HG03064 (cell line): ENCODE measurements around the gene INO80D.
A peak's percentile ranks its signal among the peaks of the same experiment; 100 is the strongest.
"Not testable (repeated sequence)": the region's sequence is repeated elsewhere in the genome, so short reads cannot be mapped to it uniquely, and the experiment has no call there.

Experiments
- ATAC-seq: cut with Tn5 transposase; IDR thresholded peaks from one replicate; pipeline ENCODE4 v1.9.1; 2021; ENCODE audit warnings: low read depth; ENCODE audit not compliant: unreplicated experiment

Gene INO80D

DNA sequence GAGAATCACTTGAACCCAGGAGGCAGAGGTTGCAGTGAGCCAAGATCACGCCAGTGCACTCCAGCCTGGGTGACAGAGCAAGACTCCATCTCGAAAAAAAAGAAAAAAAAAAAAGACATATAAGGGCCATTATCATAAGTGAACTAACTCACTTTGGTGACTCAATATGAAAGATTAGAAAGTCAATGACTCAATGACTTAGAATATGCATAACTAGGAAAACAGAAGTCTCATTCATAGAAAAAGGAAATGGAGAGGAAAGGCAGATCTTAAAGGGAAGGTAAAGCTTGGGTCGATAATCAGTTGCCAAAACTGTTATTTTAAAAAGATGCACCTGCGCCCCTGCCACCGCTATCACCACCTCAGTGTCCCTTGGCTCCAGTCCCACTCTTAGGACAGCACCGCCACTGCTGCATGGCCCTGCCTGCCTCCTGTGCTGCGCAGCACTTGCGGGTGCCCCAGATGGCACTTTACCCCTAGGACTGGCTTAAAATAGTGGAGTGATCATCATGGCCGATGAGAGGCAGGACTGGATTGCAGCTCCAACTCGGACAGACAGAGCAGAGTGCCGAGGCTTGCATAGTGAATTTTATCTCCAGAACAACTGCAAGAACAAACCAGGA is 54.7 kb downstream of the INO80D start:
- ATAC-seq: peak; percentile 65

DNA sequence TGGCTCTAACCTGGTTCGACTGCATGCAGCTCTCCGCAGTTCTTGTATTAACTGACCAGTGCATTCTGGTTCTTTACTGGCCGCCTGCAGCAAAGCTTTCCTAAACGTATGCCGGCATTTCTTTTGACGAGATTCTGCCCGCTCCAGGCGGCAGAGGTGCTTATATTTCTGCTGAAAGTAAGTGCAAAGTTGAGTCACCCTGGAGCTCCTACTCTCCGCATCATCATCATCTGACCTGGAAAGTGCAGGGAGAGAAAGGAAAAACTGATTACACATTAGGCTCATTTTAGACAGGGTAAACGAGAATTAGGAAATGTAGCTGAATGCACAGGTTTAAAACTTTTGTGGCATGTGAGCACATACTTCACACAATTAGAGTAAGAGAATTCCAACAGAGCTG is 57.9 kb downstream of the INO80D start:
- ATAC-seq: no peak

DNA sequence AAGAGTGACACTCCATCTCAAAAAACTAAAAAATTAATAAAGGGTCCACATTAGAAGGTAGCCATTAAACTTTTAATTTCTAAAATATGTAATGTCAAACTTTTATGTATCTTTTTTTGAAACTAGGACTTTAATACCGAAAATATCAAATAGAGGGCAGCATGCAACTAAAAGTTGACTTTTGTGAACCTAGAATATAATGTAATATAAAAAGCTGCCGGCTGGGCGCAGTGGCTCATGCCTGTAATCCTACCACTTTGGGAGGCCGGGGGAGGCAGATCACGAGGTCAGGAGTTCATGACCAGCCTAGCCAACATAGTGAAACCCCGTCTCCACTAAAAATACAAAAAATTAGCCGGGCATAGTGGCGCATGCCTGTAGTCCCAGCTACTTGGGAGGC is 62.8 kb downstream of the INO80D start:
- no peak for ATAC-seq

DNA sequence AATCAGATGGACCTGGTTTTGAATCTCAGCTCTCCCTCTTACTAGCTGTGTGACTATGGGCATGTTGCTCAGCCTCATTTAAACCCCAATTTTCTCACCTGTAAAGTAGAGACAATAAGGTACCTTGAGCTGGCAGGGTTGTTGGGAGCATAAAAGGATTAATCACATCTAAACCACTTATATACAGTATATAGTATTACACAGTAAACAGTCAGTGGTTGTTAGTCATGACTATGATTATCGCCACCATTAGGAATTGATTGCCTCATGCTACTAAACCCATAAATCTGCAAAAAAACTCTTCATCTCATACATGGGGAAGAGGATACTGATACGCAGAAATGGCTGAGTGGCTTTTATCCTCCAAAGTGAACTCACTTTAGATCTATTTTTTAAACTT is 65.8 kb downstream of the INO80D start:
- no peak for ATAC-seq

DNA sequence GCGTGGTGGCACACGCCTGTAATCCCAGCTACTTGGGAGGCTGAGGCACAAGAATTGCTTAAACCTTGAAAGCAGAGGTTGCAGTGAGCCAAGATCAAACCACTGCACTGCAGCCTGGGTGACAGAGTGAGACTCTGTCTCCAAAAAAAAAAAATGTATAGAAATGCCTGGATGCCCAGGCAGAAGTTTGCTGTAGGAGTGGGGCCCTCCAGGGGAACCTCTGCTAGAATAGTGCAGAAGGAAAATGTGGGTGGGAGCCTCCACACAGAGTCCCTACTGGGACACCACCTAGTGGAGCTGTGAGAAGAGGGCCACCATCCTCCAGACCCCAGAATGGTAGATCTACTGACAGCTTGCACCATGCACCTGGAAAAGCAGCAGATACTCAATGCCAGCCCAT is 70.2 kb downstream of the INO80D start:
- not testable (repeated sequence) for ATAC-seq

DNA sequence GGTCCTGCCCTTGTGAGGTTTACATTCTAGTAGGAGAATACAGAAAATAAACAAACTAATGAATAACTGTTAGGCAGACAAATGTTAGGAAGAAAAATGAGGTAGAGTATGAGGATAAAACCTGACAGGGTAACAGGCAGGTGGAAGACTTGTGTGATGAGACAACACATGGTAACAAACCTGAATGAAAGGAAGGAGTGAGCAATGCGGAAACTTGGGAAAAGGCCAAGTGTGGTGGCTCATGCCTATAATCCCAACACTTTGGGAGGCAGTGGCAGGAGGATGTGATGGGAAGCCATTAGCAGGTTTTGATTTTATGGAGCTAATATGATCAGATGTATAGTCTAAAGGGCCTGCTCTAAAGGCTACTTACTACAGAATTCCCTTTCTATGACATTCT is 74.2 kb downstream of the INO80D start:
- no peak for ATAC-seq

DNA sequence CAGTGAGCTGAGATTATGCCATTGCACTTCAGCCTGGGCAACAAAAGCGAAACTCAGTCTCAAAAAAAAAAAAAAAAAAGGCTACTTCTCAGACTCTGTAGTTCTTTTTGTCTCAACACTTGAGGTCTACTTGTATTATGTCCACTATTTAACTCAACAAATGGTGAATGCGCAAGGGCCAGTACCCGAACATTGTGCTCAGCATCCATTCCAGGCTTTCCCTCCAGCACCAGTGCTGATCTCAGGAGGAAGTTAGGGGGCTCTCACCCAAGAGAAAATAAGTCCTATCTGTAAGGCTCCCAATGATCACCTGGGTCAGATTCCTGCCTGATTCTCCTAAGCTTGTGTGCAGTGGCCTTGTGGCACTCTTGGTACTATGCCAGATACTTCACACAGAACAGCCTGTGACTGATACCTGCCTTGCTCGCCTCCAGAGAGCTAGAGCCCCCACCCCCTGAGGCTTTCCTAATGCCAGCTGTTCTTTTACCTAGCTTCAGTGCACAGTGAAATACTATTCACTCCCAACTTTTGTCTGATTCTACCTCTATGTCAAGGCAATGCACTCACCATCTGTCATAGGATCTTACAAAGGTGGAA is 74.9 kb downstream of the INO80D start:
- no peak for ATAC-seq

DNA sequence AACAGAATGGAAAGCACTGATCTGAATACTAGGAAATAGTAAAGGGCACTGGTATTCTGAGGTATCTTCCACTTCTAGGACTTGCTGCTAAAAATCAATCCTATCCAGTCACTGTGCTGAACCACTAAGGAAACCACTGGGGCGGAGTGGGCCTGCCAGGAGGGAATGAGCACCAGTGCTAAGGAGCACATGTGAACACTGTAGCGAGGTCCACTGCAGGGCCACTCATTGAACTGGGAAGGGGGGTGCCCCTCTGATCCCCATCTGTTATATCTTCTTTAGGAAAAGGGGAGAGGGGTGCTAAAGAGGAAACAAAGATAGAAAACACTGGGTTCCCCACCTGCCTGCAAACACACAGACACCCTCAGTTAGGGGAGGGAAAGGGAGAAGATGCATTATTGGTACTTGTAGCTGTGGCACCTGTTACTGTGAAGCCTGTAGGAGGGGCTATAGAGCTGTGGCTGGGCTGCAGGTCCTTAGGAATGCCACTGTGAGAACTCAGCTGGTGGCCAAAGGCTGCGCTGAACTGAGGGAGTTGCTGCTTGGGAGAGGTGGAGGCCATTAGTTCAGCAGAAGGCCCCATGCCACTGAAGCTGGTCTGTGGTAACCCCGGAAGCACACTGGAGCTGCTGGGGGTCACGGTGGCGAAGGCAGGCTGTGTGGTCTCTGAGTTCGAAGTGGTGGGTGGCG is 81.8 kb downstream of the INO80D start:
- no peak for ATAC-seq

DNA sequence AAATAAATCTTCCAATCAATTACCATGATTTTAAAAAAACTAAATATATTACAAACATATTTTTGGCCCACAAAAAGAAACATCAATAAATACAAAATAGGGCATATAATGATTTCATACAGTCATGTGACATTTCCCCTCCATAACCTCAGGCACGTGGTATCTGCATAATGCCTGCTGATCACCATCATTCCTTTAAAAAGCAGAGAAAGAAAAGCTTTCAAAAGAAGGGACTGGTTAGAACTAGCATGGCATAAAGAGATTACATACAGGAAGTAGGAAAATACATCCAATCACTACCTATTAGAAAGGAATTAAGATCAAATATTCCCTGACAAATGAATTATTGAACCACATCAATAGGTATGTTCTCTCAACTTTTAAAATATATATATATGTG is 83.5 kb downstream of the INO80D start:
- ATAC-seq: no peak

DNA sequence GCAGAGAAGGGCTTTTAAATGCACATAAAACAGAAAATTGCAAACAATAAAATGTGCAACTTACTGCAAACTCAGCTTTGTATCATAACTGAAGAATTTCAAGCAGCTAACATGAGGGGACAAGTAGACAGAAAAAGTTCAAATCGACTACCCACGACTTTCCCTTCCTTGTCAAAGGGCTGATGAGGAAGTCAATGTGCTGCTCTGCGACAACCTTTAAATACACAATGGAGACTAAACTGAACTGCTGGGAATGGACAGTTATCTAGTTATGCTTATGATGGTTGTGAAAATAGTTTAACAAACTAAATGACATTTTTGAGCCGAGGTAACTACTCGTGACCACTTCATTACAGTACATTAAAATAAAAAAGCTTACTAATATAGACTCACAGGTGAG is 84.1 kb downstream of the INO80D start:
- no peak for ATAC-seq

DNA sequence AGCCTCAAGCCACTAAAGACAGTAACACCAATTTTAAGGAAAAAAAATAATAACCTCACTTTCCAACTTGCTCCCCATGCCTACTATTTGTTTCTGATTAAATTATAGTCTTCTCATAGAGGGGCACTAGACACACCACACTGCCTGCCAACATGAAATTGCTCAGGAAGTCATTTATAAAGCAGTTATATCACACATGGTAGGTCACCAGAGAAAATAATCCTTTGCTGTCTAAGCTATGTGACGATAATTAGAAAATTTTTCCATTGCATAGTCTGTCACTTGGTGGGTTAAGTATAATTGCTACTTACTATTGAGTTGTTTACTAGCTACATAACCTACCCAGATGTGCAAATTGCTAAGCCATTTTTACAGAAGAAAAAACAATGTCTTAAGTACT is 85.2 kb downstream of the INO80D start:
- ATAC-seq: no peak

DNA sequence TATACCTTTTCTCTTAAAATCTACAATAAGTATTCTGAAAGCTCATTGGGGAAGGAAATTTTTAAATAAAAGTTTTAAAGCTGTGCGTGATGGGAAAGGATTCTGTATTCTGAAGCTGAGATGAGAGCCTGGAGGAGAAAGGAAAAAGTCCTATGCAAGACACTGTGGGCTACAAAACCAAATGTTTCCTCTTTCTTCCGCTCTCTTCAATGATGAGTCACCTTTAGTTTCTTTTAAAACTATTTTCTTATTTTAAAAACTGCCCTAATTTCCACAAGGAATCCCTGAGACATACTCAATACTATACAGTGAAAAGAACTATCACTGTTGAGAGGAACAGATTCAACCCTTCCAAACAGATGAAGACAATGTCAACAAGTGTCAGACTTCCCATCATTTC is 87.4 kb downstream of the INO80D start:
- no peak for ATAC-seq

DNA sequence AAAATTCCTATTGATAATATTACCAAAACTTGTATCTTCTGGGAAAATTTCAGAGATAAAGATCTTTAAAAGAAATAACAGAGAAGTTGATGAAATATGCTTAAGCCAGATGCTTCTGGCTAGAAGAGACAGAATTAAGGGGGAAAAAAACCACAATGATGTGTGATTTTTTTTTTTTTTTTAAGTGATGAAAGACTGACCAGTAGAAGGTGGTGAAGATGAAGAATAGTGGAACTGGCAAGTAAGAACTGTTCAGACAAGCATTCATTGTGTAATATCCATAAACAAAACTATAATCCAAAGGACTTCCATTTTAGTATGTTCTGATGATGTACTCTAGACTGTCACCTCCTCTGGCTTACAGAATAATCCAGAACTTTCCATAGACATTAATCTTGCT is 89.8 kb downstream of the INO80D start:
- ATAC-seq: no peak

DNA sequence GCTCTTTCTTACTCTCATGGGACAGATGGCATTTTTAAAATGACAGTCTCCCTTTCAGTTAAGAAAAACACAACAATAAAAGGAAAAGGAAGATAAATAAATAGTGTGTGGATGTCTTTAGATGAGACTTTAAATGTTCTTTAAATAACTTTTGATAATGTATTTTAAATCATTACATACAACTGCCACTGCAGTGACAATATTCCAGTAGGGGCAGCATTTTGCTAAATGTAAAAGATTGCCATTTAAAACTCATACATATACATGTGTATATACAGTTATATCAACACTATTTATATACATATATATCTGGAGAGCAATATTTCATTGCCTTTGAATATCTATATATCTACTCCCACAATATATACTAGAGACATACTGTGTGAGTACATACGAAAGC is 90.7 kb downstream of the INO80D start:
- no peak for ATAC-seq

DNA sequence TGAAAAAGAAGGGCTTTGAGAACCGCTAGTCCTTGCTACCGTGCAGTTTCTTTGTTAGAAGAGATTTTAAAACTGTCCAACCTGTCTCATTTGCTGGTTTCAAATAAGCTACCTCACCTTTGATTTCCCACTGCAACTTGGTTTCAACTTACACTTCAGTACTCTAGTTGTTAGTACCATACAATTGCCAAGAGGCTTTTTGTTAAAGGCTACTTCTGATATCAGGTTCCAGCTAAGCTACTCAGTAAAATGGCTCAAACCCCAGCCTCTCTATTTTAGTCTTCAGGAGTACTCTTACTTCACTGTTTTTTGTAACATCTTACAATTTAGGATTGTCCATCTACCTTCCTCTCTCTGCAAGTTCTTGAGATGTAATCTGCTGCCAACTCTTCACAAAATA is 91.6 kb downstream of the INO80D start:
- no peak for ATAC-seq

DNA sequence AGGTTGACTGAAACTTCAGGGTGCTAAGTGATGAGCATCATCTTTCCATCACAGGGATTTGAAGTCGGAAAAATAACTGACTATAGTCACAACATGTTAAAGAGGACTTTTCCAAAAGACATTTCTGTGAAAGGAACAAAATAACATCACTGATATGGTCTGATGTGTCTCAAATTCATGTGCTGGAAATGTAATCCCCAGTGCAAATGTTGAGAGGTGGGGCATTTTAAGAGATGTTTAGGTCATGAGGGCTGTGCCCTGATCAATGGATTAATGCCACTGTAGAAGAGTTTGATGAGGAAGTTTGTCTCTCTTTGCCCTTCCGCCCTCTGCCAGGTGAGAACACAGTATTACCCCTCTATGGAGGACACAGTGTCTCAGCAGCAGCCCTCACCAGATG is 95.9 kb downstream of the INO80D start:
- no peak for ATAC-seq

DNA sequence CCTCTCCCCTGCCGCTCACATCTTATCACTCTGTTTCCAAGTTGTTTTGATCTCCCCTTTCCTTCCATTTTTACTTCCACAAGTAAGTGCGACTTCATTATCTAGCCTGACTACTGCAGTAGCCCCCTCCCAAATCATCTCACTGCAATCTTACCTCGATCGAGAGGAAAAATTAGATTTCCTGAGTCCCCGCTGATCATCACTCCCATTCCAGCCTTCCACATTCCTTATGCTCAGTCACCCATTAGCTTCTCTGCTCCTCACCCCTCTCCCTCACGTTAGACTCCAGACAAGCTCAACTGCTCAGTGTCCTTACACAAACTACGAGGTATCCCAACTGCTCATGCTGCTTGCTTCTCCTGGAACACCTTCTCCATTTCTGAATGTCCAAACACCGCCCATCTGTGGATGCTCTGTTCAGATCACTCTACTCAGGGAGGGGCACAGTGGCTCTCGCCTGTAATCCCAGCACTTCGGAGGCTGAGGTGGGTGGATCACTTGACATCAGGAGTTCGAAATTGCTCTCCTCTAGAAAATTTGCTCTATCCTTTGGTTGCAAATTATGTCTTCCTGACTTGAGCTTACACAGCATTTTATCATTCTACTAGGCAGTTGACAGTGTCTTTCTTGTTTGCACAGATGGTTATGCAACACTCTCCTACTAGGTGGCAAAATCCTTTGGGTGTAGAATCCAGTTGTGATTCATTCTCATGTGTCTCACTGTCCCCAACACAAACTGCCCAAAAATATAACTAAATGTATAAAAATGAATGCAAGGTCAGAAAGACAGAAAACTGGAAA is 96.5 kb downstream of the INO80D start:
- no peak for ATAC-seq

DNA sequence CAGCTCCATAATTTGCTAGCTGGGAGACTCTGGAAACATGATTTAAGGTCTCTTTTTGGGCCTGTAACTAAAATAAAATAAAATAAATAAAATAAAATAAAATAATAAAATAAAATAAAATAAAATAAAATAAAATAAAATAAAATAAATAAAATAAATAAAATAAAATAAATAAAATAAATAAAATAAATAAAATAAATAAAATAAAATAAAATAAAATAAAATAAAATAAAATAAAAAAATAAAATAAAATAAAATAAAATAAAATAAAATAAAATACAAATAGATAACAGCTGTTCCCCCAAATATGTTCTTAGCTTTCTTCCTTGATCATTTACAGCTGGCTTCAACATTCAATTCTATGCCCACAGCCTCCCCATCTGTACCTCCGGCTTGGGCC is 97.3 kb downstream of the INO80D start:
- ATAC-seq: not testable (repeated sequence)

DNA sequence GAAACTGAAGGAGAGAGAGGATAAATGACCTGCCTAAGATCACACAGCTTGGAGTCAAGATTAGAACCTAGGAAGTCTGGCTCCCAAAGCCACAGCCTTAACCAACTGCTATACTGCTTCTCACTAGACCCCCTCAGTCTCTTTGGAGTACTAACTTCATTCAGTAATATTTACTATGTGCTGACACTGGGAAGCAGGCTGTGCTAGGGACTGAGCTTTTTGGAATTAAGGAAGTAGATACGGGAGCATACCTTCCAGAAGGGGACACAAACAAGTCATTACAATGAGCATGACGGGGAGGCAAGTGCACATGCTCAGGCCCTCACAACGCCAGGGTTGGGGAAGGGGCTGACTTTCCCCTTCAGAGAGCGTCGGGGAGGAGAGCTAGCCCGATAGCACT is 97.7 kb downstream of the INO80D start:
- no peak for ATAC-seq

DNA sequence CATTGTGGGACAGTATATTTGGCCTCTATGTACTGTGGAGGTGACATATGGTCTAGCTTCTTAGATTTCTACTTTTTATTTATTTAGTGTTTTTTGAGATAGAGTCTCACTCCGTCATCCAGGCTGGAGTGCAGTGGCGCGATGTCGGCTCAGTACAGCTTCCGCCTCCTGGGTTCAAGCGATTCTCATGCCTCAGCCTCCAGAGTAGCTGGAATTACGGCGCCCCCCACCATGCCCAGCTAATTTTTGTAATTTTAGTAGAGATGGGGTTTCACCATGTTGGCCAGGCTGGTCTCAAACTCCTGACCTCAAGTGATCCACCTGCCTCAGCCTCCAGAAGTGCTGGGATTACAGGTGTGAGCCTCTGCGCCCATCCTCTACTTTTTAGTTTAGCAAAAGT is 99.6 kb downstream of the INO80D start:
- not testable (repeated sequence) for ATAC-seq

DNA sequence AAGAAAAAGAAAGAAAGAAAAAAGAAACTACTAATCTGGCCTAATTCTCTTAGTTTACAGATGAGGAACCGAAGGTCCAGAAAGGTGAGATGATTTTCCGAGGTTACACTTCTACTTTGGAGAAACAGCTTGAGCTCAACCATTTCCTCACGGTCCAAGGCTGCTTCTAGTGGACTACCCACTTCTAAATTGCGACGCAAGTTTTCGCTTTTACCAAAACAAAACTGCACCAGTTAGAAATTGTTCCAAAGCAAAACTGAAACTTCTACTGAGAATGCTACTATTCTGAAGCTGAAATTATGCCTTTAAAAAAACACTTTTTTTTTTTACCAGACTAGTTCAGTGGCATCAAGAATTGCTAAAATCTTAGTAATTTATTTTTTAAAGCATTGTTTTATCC is 101.6 kb downstream of the INO80D start:
- ATAC-seq: peak; percentile 70
